HT-29 (cell line): ENCODE data around the gene OR1D5. TPM values are rescaled to one million over a fixed set of nuclear protein-coding genes. Genes with fewer than 3 reads are reported as not detected.

Source experiments
- total RNA-seq: library from RNA; depleted of rRNA; stranded (reverse); fragments of >200 nt; shearing (Covaris generic); gene quantifications from 2 replicates; pipeline ENCODE4 v1.2.3, GENCODE V29; 2014; rRNA removed

Gene OR1D5
- total RNA-seq, 1 experiment from 2014 or later, result not detected

Other genes with a start within 250 kb of the OR1D5 start
- not detected in 2 replicates for gene OR1D2, start 40.8 kb upstream of the OR1D5 start, total RNA-seq
- not detected in 2 replicates for gene OR1G1, start 63.9 kb upstream of the OR1D5 start, total RNA-seq
- gene OR1A2, start 133.9 kb upstream of the OR1D5 start, total RNA-seq, result not detected in 2 replicates
- not detected in 2 replicates for gene OR1A1, start 144.1 kb upstream of the OR1D5 start, total RNA-seq
- not detected in 2 replicates for gene OR3A1, start 234.8 kb upstream of the OR1D5 start, total RNA-seq